Colon (tissue), 2 donors: ENCODE data around the gene TNP2.
"Not testable (repeated sequence)": the region's sequence is repeated elsewhere in the genome, so short reads cannot be mapped to it uniquely, and the experiment has no call there.

Experiments used
- FAIRE-seq: peaks from 2 replicates; lab custom pipeline; 2012; peaks lifted over from hg19 to GRCh38; lab: Jason Lieb, UNC
- donor health status: control.
- donor health status: control.

The TNP2 gene

GRCh38 chr16:11239644-11240632, 29.2 kb downstream of the TNP2 start:
- FAIRE-seq = no peak

- no peak for FAIRE-seq
Observed at GRCh38 chr16:11238272-11239202, 30.6 kb downstream of the TNP2 start.

GRCh38 chr16:11236461-11237254, 32.5 kb downstream of the TNP2 start:
- FAIRE-seq = no peak

- no peak for FAIRE-seq
Observed at GRCh38 chr16:11235703-11235991, 33.5 kb downstream of the TNP2 start.

GRCh38 chr16:11234884-11235702, 34.0 kb downstream of the TNP2 start:
- FAIRE-seq = no peak

- no peak for FAIRE-seq
Observed at GRCh38 chr16:11233727-11234376, 35.3 kb downstream of the TNP2 start.

- FAIRE-seq = no peak
Observed at GRCh38 chr16:11232852-11233726, 36.0 kb downstream of the TNP2 start.

GRCh38 chr16:11232302-11232851, 36.7 kb downstream of the TNP2 start:
- FAIRE-seq = no peak

GRCh38 chr16:11231367-11231970, 37.7 kb downstream of the TNP2 start:
- FAIRE-seq = no peak

GRCh38 chr16:11229906-11230305, 39.2 kb downstream of the TNP2 start:
- FAIRE-seq = no peak

- no peak for FAIRE-seq
Observed at GRCh38 chr16:11229432-11229831, 39.7 kb downstream of the TNP2 start.

- FAIRE-seq = no peak
Observed at GRCh38 chr16:11225677-11226549, 43.2 kb downstream of the TNP2 start.

GRCh38 chr16:11224894-11225676, 44.0 kb downstream of the TNP2 start:
- no peak for FAIRE-seq

- FAIRE-seq = no peak
Observed at GRCh38 chr16:11224096-11224893, 44.8 kb downstream of the TNP2 start.

GRCh38 chr16:11220507-11220906, 48.6 kb downstream of the TNP2 start:
- FAIRE-seq = not testable (repeated sequence)

GRCh38 chr16:11219178-11219577, 49.9 kb downstream of the TNP2 start:
- FAIRE-seq = no peak
